GM18520 (cell line): ENCODE measurements around the gene IRAK1BP1.
A peak's percentile ranks its signal among the peaks of the same experiment; 100 is the strongest.
"Not testable (repeated sequence)": the region's sequence is repeated elsewhere in the genome, so short reads cannot be mapped to it uniquely, and the experiment has no call there.

ENCODE experiments used
- ATAC-seq: cut with Tn5 transposase; IDR thresholded peaks from one replicate; pipeline ENCODE4 v1.9.1; 2021; ENCODE audit not compliant: unreplicated experiment

The IRAK1BP1 gene

DNA sequence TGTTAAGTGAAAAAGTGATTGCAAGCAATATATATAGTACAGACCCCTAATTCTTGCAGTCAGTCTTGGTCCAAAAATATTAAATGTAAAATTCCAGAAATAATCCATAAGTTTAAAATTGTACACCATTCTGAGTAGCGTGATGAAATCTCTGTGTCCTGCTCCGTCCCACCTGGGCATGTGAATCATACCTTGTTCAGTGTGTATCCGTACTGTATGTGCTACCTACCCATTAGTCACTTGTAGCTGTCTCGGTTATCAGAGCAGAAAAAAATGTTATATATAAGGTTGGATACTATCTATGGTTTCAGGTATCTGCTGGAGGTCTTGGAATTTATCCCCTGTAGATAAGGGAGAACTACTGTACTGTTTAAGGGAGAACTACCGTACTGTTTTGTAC, 16.3 kb downstream of the IRAK1BP1 start:
- no peak for ATAC-seq

DNA sequence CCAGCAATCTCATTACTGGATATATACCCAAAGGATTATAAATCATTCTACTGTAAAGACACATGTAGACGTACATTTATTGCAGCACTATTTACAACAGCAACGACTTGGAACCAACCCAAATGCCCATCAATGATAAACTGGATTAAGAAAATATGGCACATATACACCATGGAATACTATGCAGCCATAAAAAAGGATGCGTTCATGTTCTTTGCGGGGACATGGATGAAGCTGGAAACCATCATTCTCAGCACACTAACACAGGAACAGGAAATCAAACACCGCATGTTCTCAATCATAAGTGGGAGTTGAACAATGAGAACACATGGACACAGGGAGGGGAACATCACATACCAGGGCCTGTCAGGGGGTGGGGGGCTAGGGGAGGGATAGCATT, 22.6 kb downstream of the IRAK1BP1 start:
- not testable (repeated sequence) for ATAC-seq

DNA sequence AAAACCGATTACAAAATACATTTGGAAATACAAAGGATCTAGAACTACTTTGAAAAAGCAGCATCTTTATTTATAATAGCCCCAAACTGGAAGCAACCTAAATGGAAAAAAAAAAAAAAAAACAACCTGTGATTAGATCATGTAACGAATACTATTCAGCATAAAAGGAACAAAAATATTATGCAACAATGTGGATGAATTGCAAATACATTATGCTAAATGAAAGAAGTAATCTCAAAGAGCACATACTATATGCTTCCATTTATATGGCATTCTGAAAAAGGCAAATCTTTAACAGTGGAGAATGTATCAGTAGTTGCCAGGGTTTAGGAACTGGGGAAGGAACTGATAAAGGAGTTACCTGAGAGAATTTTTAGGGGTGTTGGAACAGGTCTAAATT, 28.9 kb downstream of the IRAK1BP1 start:
- ATAC-seq, result no peak

DNA sequence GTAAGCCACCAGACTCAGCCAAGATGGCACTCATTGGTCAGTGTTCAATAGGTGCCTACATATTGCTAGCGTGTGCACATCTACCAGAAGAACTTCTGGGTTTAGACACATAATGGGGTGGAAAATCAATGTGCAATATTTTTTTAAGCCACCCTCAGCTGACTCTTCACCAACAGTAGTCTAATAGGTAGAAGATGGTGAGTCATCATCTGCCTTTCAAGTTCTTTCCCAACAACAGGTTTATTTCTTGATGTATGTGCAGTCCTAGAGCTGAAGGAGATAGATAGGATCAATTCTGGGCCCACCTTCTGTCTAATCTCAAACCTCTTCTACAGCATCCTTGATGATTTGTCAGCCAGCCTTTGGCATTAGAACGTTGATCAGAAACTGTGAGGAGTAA, 41.3 kb downstream of the IRAK1BP1 start:
- ATAC-seq, result no peak

DNA sequence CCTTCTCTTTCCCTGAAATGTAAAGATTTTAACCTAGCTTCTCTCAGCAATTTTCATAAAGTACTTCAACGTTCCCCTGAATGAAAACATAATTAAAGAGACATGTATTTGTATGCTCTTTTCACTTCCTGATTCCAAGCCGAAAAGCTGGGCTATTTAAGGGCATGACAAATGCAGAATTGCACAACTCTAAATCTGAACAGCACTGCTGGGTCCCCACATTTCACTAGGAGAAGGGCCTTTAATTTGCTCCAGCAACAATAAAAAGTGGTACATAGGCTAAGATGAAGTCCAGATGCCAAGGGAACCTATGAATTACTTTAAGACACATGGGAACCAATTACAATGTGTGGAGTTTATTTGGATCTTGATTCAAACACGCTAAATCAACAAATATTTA, 42.0 kb downstream of the IRAK1BP1 start:
- no peak for ATAC-seq

DNA sequence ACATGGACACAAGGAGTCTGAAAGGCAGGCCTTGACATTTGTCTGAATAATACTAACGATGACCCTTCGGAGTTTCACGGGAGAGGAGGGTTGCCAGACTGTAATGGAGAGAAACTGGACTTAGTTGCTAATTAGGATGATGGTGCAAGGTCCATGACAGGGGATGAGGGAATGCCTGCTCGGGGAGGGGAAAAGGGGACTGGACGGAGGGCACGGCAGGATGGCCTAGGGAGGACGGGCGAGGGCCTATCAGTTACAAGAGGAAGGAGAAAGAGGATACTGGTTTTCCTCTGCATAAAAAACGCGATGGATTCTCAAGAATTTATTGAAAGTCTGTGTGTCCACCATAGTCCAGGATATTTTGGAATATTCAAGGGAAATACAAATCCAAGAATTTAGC, 42.7 kb downstream of the IRAK1BP1 start:
- no peak for ATAC-seq

DNA sequence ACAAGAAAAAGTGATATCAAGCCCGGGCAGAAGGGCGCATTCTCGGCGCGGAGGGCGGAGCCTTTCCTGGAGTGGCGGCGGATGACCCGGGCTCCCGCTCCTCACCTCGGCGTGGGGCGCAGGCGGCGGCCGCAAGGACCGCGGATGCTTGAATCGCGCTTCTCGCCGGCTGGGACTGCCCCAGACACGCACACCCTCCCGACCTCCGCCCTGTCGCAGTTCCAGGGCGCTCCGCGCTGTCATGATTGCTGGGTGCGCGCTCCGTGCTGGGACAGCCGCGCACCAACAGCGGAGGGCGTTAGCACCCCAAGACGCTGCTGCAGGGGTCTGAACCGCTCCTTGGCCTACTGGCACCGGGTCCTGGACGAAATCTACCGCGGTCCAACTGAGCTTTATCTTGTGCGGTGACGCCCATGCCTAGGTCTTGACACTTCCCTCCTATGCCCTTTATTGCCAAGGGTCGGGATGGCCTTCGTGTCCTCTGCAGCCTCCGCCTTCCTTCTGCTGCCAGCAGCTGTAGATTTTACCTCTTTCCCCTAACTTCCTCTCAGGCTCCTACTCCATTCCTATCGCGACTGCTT, 43.3 kb downstream of the IRAK1BP1 start:
- ATAC-seq, result peak; percentile 43

DNA sequence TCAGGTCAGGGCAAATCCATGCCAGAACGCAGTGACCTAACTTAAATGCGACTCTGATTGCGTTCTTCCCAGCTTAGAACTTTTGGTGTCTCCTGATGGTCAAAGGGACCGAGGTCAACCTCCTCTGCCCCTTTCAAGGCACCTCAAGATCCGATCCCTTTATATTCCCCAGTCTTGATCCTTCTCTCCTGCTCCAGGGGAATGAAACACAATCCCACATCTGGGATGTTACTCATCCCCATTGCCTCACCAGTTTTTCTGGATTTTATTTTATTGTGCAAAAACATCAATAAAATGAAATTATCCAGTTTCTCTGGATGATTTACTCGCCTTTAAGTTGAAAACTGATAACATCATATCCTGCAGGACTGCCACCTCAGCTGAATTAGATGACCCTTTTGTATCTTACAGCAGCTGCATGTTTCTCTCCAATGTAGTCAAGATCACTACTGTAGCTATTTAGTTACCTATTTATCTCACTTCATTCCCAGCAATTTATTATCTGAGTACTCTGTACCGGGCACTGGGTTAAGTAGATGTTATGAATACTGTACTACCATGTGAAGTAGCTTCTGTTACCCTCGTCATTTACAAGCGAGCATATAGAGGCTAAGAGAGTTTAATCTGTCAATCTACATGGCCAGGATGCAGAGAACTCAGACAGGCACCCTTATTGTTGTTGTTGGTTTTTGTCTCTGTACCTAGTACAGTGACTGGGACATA, 44.0 kb downstream of the IRAK1BP1 start:
- ATAC-seq, result no peak

DNA sequence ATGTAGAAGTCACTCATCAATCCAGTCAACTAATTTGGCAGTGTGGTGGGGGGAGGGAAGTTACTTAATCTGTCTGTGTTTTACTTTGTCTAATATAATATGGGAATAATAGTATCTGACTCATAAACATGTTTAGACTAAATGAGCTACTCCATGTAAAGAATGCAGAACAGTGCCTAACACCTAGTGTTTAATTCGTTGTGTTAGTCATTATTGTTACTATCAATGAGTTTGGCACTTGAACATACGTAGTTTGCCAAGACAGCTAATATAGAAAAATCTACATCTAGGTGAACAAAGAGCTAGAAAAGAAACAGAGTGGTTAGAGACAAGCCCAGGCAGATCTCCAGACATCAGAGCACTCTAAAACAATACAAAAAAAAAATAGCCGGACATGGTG, 49.1 kb downstream of the IRAK1BP1 start:
- no peak for ATAC-seq

DNA sequence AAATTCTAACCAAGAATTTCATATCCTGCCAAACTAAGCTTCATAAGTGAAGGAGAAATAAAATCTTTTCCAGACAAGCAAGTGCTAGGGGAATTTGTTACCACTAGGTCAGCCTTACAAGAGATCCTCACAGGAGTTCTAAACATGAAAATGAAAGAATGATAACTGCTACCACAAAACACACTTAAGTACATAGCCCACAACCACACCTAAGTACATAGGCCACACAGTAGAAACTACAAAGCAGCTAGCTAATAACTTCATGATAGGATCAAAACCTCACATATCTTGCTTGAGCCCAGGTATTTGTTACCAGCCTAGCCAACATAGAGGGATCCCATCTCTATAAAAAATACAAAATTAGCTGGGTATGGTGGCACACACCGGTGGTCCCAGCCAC, 50.4 kb downstream of the IRAK1BP1 start:
- no peak for ATAC-seq

DNA sequence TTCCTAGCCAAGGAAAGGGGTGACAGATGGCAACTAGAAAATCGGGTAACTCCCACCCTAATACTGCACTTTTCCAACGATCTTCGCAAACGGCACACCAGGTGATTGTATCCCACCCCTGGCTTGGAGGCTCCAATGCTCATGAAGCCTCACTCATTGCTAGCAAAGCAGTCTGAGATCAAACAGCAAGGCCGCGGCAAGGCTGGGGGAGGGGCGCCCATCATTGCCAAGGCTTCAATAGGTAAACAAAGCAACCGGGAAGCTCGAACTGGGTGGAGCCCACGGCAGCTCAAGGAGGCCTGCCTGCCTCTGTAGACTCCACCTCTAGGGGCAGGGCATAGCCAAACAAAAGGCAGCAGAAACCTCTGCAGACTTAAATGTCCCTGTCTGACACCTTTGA, 53.8 kb downstream of the IRAK1BP1 start:
- ATAC-seq, result not testable (repeated sequence)

DNA sequence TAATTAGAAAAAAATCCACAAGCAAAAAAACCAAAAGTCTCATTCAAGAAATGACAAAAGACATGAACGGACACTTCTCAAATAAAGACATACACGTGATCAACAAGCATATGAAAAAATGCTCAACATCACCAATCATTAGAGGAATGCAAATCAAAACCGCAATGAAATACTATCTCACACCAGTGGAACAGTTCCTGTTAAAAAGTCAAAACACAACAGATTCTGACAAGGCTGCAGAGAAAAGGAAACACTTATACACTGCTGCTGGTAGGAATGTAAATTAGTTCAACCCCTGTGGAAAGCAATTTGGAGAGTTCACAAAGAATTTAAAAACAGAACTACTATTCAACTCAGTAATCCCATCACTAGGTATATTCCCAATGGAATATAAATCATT, 58.0 kb downstream of the IRAK1BP1 start:
- ATAC-seq, result no peak

DNA sequence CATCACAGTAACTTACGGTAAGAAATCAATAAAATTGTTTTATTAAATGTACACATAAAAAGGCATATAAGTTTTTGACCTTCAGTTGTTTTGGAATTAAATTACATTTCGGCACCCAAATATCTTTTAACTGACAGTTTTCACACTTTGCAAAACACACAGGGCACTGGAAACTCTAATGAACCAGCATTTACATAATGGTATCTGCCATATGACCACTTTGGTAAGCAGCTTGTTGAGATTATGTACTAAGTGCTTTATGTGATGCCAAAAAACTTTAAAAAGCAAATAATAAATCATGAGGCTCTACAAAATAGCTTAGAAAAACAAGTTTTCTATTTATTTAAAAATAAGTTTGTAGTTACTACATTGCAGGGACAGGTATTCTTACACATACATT, 68.2 kb downstream of the IRAK1BP1 start:
- ATAC-seq, result no peak

DNA sequence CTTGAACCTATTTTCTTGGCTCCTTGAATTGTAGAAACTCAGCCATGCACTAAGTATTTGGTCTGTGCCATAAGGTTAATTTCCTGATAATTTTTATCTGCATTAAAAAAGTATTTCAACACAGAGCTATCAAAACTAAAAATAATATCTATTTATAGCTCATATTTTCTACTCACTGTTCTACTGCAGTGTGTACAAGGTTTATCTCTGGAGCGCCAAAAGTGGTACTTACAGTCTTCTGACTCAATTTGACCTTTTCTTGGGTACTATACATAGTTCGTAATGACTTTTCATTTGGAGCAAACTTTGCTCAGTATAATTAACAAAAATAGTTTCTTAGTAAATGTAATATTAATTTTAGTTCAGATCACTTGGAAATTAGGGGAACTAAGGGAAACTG, 69.2 kb downstream of the IRAK1BP1 start:
- no peak for ATAC-seq

DNA sequence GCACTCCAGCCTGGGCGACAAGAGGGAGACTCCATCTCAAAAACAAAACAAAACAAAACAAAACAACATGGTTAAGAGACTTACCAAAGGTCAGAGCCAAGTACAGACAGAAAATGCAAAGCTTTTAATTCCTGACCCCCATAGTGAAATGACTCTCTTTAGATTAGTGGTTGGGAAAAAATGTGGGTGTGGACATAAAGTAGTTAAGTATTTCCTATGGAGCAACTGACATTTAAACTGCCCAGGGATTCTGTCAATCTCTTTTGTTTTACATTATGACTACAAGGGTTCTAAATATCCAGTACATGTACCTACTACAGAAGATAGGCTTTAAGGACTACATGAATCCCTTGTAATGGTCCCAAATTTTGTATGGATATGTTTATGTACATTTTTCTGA, 75.1 kb downstream of the IRAK1BP1 start:
- ATAC-seq, result no peak

DNA sequence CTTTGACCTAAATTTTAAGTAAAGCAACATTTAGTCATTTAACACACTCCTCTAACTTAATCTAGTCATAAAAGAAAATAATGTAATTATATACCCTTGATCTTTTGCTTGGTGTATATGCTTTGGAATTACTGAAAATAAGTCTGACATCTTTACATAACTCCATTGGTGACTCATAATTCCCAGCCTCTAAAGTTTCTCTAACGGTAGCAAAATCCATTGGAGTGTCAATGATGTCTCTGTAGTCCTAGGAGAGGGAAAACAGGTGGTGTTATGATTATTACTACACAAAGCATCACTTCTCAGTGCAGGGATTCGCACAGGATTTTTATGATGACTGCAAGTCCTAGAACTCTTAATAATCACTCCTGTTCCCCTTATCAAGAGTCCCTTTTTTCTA, 80.2 kb downstream of the IRAK1BP1 start:
- no peak for ATAC-seq

DNA sequence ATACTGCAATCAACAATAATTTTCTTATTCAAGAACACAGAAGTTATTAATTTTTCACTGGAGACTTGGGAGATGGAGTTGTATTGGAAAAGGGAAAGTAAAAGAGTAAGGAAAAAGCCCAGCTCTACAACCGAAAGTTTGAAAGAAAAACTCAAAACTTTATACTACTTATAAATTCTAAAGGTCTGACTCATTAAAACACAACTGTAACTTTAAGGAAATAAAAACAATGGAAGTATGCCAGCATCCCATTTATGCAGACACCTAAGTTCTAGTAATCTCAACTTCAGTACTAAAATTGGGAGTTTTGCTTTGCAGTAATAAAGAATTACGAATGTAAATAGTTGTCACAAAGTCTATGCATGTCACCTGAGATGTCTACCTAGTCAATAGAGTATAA, 80.6 kb downstream of the IRAK1BP1 start:
- ATAC-seq, result no peak

DNA sequence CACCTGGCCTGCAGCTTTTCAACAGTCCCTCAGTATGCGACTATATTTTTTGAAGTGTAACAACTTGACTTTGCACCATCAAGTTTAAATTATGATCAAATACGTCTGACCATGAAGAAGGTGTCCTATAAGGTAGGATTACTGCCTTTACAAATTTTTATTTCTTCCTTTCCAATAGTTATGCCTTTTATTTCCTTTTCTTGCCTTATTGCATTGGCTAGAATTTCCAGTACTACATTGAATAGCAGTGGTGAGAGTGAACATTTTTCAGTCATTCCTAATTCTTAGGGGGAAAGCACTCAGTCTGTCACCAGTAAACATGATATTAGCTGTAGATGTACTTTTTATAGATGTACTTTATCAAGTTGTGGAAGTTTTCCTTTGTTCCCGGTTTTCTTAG, 81.4 kb downstream of the IRAK1BP1 start:
- ATAC-seq, result no peak

DNA sequence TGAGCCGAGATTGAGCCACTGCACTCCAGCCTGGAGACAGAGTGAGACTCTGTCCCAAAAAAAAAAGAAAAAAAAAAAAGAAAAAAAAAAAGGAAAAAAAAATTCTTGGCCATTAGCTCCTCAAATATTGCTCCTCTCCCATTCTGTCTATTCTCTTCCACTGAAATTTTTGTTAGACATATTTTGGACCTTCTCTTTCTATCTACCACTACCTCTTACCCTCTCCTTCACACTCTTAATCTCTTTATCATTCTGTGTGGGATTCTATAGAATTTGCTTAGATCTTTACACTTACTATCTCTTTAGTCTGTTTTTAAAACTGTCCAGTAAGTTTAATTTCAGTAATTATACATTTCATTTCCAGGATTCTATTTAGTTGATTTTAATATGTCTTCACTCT, 85.0 kb downstream of the IRAK1BP1 start:
- ATAC-seq, result no peak
